A549 (cell line): Measurements from ENCODE around the gene TSTD1.
"Not testable (repeated sequence)": the region's sequence is repeated elsewhere in the genome, so short reads cannot be mapped to it uniquely, and the experiment has no call there.

Experiments
- CHD2 ChIP-seq: fragments of 150-350 bp; IDR thresholded peaks from 2 replicates; pipeline ENCODE4 v1.6.1; 2014; ENCODE audit warnings: low read length; ENCODE audit not compliant: partially characterized antibody
- CTCF ChIP-seq: fragments of >200 bp; sonication (Bioruptor Twin); formaldehyde crosslinking; IDR thresholded peaks from 3 replicates; pipeline ENCODE4 v1.5.1; 2016
- E2F6 ChIP-seq: IDR thresholded peaks from 2 replicates; pipeline ENCODE4 v1.6.1; 2012; ENCODE audit warnings: low read depth, borderline replicate concordance
- MAX ChIP-seq: IDR thresholded peaks from 2 replicates; pipeline ENCODE4 v1.6.1; 2012
- NPAS2 ChIP-seq: fragments of 250-450 bp; sonication (Bioruptor Pico); IDR thresholded peaks from 2 replicates; pipeline ENCODE4 v1.8.0; 2022; ENCODE audit warnings: mild to moderate bottlenecking, moderate library complexity, borderline replicate concordance
- REST ChIP-seq: fragments of 200-600 bp; sonication (generic); IDR thresholded peaks from 2 replicates; pipeline ENCODE4 v1.6.1; 2016; ENCODE audit warnings: antibody characterized with exemption, mild to moderate bottlenecking, moderate library complexity
- SMC3 ChIP-seq: fragments of >200 bp; sonication (Bioruptor Twin); formaldehyde crosslinking; IDR thresholded peaks from 3 replicates; pipeline ENCODE4 v1.6.1; 2018; ENCODE audit warnings: inconsistent platforms

DNA sequence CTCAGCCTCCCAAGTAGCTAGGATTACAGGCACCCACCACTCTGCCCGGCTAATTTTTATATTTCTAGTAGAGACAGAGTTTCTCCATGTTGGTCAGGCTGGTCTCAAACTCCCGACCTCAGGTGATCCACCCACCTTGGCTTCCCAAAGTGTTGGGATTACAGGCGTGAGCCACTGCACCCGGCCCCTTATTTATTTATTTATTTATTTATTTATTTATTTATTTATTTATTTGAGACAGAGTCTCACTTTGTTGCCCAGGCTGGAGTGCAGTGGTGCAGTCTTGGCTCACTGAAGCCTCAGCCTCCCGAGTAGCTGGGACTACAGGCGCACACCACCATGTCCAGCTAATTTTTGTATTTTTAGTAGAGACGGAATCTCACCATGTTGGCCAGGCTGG lies 26.9 kb upstream of the TSTD1 start:
- TF ChIP-seq CTCF, NPAS2, CHD2, REST, MAX, E2F6, SMC3: not testable (repeated sequence)
